ENCODE data around the gene PIEZO2.

The PIEZO2 gene

GRCh38 chr18:10901329-10901728 is 248.0 kb downstream of the PIEZO2 start:
- TF ChIP-seq CTCF (conservative IDR thresholded peaks at IDR 0.05) = no peak
- TF ChIP-seq ZFX (IDR thresholded peaks at IDR 0.05) = no peak

GRCh38 chr18:10900435-10900834 is 248.9 kb downstream of the PIEZO2 start:
- H3K27ac ChIP-seq = no peak overlapping the region
- TF ChIP-seq CTCF (conservative IDR thresholded peaks at IDR 0.05) (no peak), ZFX (IDR thresholded peaks at IDR 0.05) (no peak)

More at GRCh38 chr18:10901329-10901728, 248.0 kb downstream of the PIEZO2 start:
- H3K27ac ChIP-seq = no peak overlapping the region

- TF ChIP-seq ZFX (IDR thresholded peaks at IDR 0.05) (no peak), CTCF (conservative IDR thresholded peaks at IDR 0.05) (no peak)
- H3K27ac ChIP-seq = no peak overlapping the region
These were observed 249.9 kb downstream of the PIEZO2 start for GRCh38 chr18:10899481-10899880.

- TF ChIP-seq ZFX (IDR thresholded peaks at IDR 0.05) = no peak
- TF ChIP-seq CTCF (conservative IDR thresholded peaks at IDR 0.05) = no peak
- H3K27ac ChIP-seq = no peak overlapping the region
These were observed 250.9 kb downstream of the PIEZO2 start for GRCh38 chr18:10898417-10898974.

- TF ChIP-seq ZFX (IDR thresholded peaks at IDR 0.05) = no peak
- TF ChIP-seq CTCF (conservative IDR thresholded peaks at IDR 0.05) = no peak
- H3K27ac ChIP-seq = no peak overlapping the region
These were observed 252.5 kb downstream of the PIEZO2 start for GRCh38 chr18:10896851-10897250.

GRCh38 chr18:10895976-10896375 is 253.4 kb downstream of the PIEZO2 start:
- TF ChIP-seq CTCF (conservative IDR thresholded peaks at IDR 0.05) = no peak
- TF ChIP-seq ZFX (IDR thresholded peaks at IDR 0.05) = no peak
- no peak overlapping the region for H3K27ac ChIP-seq

GRCh38 chr18:10894501-10894900 is 254.9 kb downstream of the PIEZO2 start:
- H3K27ac ChIP-seq = no peak overlapping the region
- TF ChIP-seq CTCF (conservative IDR thresholded peaks at IDR 0.05) = no peak
- no peak for TF ChIP-seq ZFX (IDR thresholded peaks at IDR 0.05)

Measured in C4-2B (cell line).